ENCODE results near the gene MORN2. TPM values are rescaled to one million over a fixed set of nuclear protein-coding genes. Genes with fewer than 3 reads are reported as not detected.

MORN2 gene
- total and polyA plus RNA-seq, 2 of the 4 experiments (the other 2 are of a cell fraction) = 13.1 to 16.5 TPM

DNA sequence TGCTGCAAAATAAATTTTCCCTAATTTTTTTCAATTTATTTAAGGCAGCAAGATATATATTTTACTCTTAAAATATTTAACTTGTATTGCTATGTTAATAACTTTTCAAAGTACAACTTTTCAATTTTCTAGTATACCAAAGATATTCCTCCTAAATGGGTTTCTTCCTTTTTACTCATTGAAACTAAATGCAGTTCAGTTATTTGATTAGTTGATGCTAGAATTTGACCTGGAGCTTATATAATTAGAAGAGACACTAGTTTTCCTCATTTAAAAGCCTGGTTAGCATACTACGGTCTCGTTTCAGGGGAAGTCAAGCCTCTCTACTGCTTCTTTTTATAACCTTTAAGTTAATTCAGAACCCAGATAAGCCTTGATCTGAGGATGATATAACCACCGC, 13.8 kb downstream of the MORN2 start, which contains the start of gene ARHGEF33:
ARHGEF33 (plus strand) TSS at position 301 of the 400 bp plus-strand sequence. CDS start 29,573 bp downstream, outside the sequence.
- Histone ChIP-seq H3K79me1 (ENCODE audit: low read depth in 1 of 2, low read length in 2 of 2) (no peaks in the 10 kb centered on the region), H3K9me1 (ENCODE audit: insufficient read depth, low read length) (no peaks in the 10 kb centered on the region), H2AK9ac (replicated peaks; ENCODE audit: low read depth, low read length, poor library complexity) (no peak within 1 kb of the TSS), H3K27me3 (ENCODE audit: control insufficient read depth, insufficient read depth, low read length) (no peaks in the 10 kb centered on the region), H3K4me2 (ENCODE audit: low read depth, low read length) (no peak within 1 kb of the TSS), H4K8ac (ENCODE audit: low read depth in 2 of 2, low read length in 2 of 2) (no peak within 1 kb of the TSS), H3K4ac (ENCODE audit: low read depth, low read length) (no peak within 1 kb of the TSS), H3K14ac (replicated peaks; ENCODE audit: low read depth, low read length) (no peak within 1 kb of the TSS), H3K9me3 (ENCODE audit: control insufficient read depth, insufficient read depth, low read length) (no peaks in the 10 kb centered on the region; the same call in 1 of the 2 replicates), H4K20me1 (ENCODE audit: insufficient read depth, low read length) (no peaks in the 10 kb centered on the region), H3K56ac (ENCODE audit: extremely low read depth, insufficient read depth, low read length) (no peak within 1 kb of the TSS), H4K91ac (ENCODE audit: insufficient read depth, low read depth, low read length) (no peak within 1 kb of the TSS), H3K18ac (ENCODE audit: low read depth, low read length) (no peak within 1 kb of the TSS), H3K9ac (ENCODE audit: low read depth, low read length) (no peak within 1 kb of the TSS), H4K5ac (ENCODE audit: low read depth, low read length) (no peak within 1 kb of the TSS), H2BK15ac (ENCODE audit: low read depth, low read length) (no peak within 1 kb of the TSS), H2AK5ac (ENCODE audit: low read depth, low read length) (no peak within 1 kb of the TSS), H3K27ac (ENCODE audit: insufficient read depth, low read length) (no peak within 1 kb of the TSS), H3K4me1 (ENCODE audit: control insufficient read depth, insufficient read depth, low read length) (no peaks in the 10 kb centered on the region), H3K36me3 (ENCODE audit: control insufficient read depth, insufficient read depth, low read length) (no peaks in the 10 kb centered on the region), H2BK120ac (ENCODE audit: low read depth, low read length) (no peak within 1 kb of the TSS), H3K23ac (ENCODE audit: low read depth, low read length) (no peak within 1 kb of the TSS), H3K4me3 (ENCODE audit: insufficient read depth, low read depth, low read length) (no peak within 1 kb of the TSS), H2BK20ac (ENCODE audit: low read depth, low read length) (no peak within 1 kb of the TSS), H2BK5ac (ENCODE audit: low read depth, low read length, poor library complexity, severe bottlenecking) (no peak within 1 kb of the TSS), H2AFZ (replicated peaks; ENCODE audit: low read length, poor library complexity) (no peak within 1 kb of the TSS)
- no peak for TF ChIP-seq RFX5 (IDR thresholded peaks at IDR 0.05; ENCODE audit: low read depth, low read length)
- DNase-seq = no peak
- intact Hi-C loops (cut with micrococcal nuclease) = no loop called here
- no TSS peak for BruUV-seq (replicated peaks)
- no CpG with 5 or more reads among the region's 3 CpGs for WGBS, 2 experiments (ENCODE audit: extremely low coverage in 2 of 2, insufficient read length in 1 of 2)
- ChIA-PET CTCF (no interaction called here), POLR2A (ENCODE audit: unreplicated experiment) (no interaction called here)
- no peak for ATAC-seq (ENCODE audit: low read depth)
- dilution Hi-C loops (cut with HindIII; ENCODE audit: low sequenced_read_pairs, unreplicated experiment) = no loop called here
- in situ Hi-C loops (cut with MboI; ENCODE audit: low sequenced_read_pairs) = no loop called here

Measured in IMR-90 (cell line).